BLaER1 (cell line): ENCODE data around the gene CELSR3.
A peak's percentile ranks its signal among the peaks of the same experiment; 100 is the strongest.

Source experiments
- H3K27ac ChIP-seq: shearing (Covaris generic); formaldehyde crosslinking; 2 replicates; pipeline ENCODE4 v1.8.1; 2022
- H3K27me3 ChIP-seq: shearing (Covaris generic); formaldehyde crosslinking; 2 replicates; pipeline ENCODE4 v1.8.1; 2022
- H3K36me3 ChIP-seq: shearing (Covaris generic); formaldehyde crosslinking; 2 replicates; pipeline ENCODE4 v1.8.1; 2022
- H3K4me1 ChIP-seq: shearing (Covaris generic); formaldehyde crosslinking; 2 replicates; pipeline ENCODE4 v1.8.1; 2022
- H3K4me2 ChIP-seq: shearing (Covaris generic); formaldehyde crosslinking; 2 replicates; pipeline ENCODE4 v1.8.1; 2022
- H3K4me3 ChIP-seq: shearing (Covaris generic); formaldehyde crosslinking; 2 replicates; pipeline ENCODE4 v1.8.1; 2022
- H3K9ac ChIP-seq: shearing (Covaris generic); formaldehyde crosslinking; 2 replicates; pipeline ENCODE4 v1.8.1; 2022
- H3K9me3 ChIP-seq: shearing (Covaris generic); formaldehyde crosslinking; 2 replicates; pipeline ENCODE4 v1.8.1; 2022
- H4K20me1 ChIP-seq: shearing (Covaris generic); formaldehyde crosslinking; 2 replicates; pipeline ENCODE4 v1.8.1; 2022
- Cebpa-rat ChIP-seq: shearing (Covaris generic); IDR thresholded peaks from 2 replicates; pipeline ENCODE4 v1.8.1; 2022

Gene CELSR3

GRCh38 chr3:48595526-48596121, 67.1 kb downstream of the CELSR3 start:
- Histone ChIP-seq H3K4me2 (no peak overlapping the region), H3K27ac (no peak overlapping the region), H3K9ac (no peak overlapping the region), H3K36me3 (peaks cover 41% of the 10 kb centered on the region), H3K4me3 (no peak overlapping the region), H3K4me1 (peaks cover 31% of the 10 kb centered on the region), H3K27me3 (peaks cover 58% of the 10 kb centered on the region), H4K20me1 (peaks cover 72% of the 10 kb centered on the region), H3K9me3 (no peaks in the 10 kb centered on the region)
- no peak for TF ChIP-seq Cebpa-rat

GRCh38 chr3:48595075-48595525, 67.6 kb downstream of the CELSR3 start, which contains the start of gene COL7A1:
TSS of gene COL7A1 (minus strand) at chr3:48595329. CDS start at chr3:48595159, 170 bp downstream.
- H4K20me1 ChIP-seq = peaks cover 66% of the 10 kb centered on the region
- no peak for TF ChIP-seq Cebpa-rat
- no peak within 1 kb of the TSS for H3K9ac ChIP-seq
- H3K27ac ChIP-seq = no peak within 1 kb of the TSS
- H3K27me3 ChIP-seq = peaks cover 63% of the 10 kb centered on the region
- peaks cover 29% of the 10 kb centered on the region for H3K4me1 ChIP-seq
- peak within 1 kb of the TSS; percentile 25; the same call in 1 of the 2 replicates for H3K4me2 ChIP-seq
- H3K9me3 ChIP-seq = no peaks in the 10 kb centered on the region
- H3K36me3 ChIP-seq = peaks cover 36% of the 10 kb centered on the region
- no peak within 1 kb of the TSS for H3K4me3 ChIP-seq

- Histone ChIP-seq H3K27ac (no peak overlapping the region), H3K9me3 (no peaks in the 10 kb centered on the region), H3K4me2 (peak overlapping the region; percentile 25; the same call in 1 of the 2 replicates), H3K27me3 (peaks cover 67% of the 10 kb centered on the region), H3K9ac (no peak overlapping the region), H3K4me1 (peaks cover 24% of the 10 kb centered on the region), H3K36me3 (peaks cover 30% of the 10 kb centered on the region), H3K4me3 (no peak overlapping the region), H4K20me1 (peaks cover 61% of the 10 kb centered on the region)
- no peak for TF ChIP-seq Cebpa-rat
Observed at GRCh38 chr3:48594417-48595049, 68.2 kb downstream of the CELSR3 start.

GRCh38 chr3:48593337-48593736, 69.3 kb downstream of the CELSR3 start:
- Histone ChIP-seq H3K36me3 (peaks cover 18% of the 10 kb centered on the region), H3K4me3 (no peak overlapping the region), H3K27me3 (peaks cover 67% of the 10 kb centered on the region), H3K27ac (no peak overlapping the region), H4K20me1 (peaks cover 49% of the 10 kb centered on the region), H3K4me1 (peaks cover 12% of the 10 kb centered on the region), H3K9me3 (no peaks in the 10 kb centered on the region), H3K4me2 (no peak overlapping the region), H3K9ac (no peak overlapping the region)
- no peak for TF ChIP-seq Cebpa-rat

- TF ChIP-seq Cebpa-rat = no peak
- Histone ChIP-seq H3K4me1 (peaks cover 4% of the 10 kb centered on the region; the same call in 1 of the 2 replicates), H3K9me3 (no peaks in the 10 kb centered on the region), H3K4me3 (no peak overlapping the region), H3K4me2 (no peak overlapping the region), H3K36me3 (peaks cover 11% of the 10 kb centered on the region), H4K20me1 (peaks cover 41% of the 10 kb centered on the region), H3K27ac (no peak overlapping the region), H3K9ac (no peak overlapping the region), H3K27me3 (peaks cover 67% of the 10 kb centered on the region)
Observed at GRCh38 chr3:48592519-48593087, 70.1 kb downstream of the CELSR3 start.

- Histone ChIP-seq H3K9ac (no peak overlapping the region), H3K9me3 (no peaks in the 10 kb centered on the region), H3K36me3 (peaks cover 5% of the 10 kb centered on the region), H3K4me1 (peaks cover 4% of the 10 kb centered on the region; the same call in 1 of the 2 replicates), H3K4me2 (no peak overlapping the region), H3K27ac (no peak overlapping the region), H3K4me3 (no peak overlapping the region), H4K20me1 (peaks cover 35% of the 10 kb centered on the region), H3K27me3 (peaks cover 67% of the 10 kb centered on the region)
- no peak for TF ChIP-seq Cebpa-rat
Observed at GRCh38 chr3:48591886-48592518, 70.7 kb downstream of the CELSR3 start.

- Histone ChIP-seq H3K27me3 (peaks cover 61% of the 10 kb centered on the region), H3K4me2 (no peak overlapping the region), H3K9me3 (no peaks in the 10 kb centered on the region), H3K4me3 (no peak overlapping the region), H3K9ac (no peak overlapping the region), H3K4me1 (peaks cover 4% of the 10 kb centered on the region; the same call in 1 of the 2 replicates), H4K20me1 (peaks cover 30% of the 10 kb centered on the region), H3K36me3 (no peaks in the 10 kb centered on the region), H3K27ac (no peak overlapping the region)
- TF ChIP-seq Cebpa-rat = no peak
Observed at GRCh38 chr3:48591436-48591835, 71.2 kb downstream of the CELSR3 start.

- Histone ChIP-seq H3K4me1 (no peaks in the 10 kb centered on the region), H3K27ac (no peak overlapping the region), H3K27me3 (peaks cover 29% of the 10 kb centered on the region), H4K20me1 (0 out of 2 replicates have a peak, but pooled peaks cover under 1% of the 10 kb centered on the region), H3K4me3 (no peak overlapping the region), H3K9ac (no peak overlapping the region), H3K4me2 (no peak overlapping the region), H3K36me3 (no peaks in the 10 kb centered on the region), H3K9me3 (no peaks in the 10 kb centered on the region)
- TF ChIP-seq Cebpa-rat = no peak
Observed at GRCh38 chr3:48588230-48588629, 74.5 kb downstream of the CELSR3 start.

GRCh38 chr3:48587686-48588085, 75.0 kb downstream of the CELSR3 start:
- H3K4me2 ChIP-seq = no peak overlapping the region
- no peaks in the 10 kb centered on the region for H4K20me1 ChIP-seq
- H3K9me3 ChIP-seq = no peaks in the 10 kb centered on the region
- peaks cover 23% of the 10 kb centered on the region for H3K27me3 ChIP-seq
- H3K27ac ChIP-seq = no peak overlapping the region
- H3K9ac ChIP-seq = no peak overlapping the region
- H3K36me3 ChIP-seq = no peaks in the 10 kb centered on the region
- no peak for TF ChIP-seq Cebpa-rat
- H3K4me1 ChIP-seq = no peaks in the 10 kb centered on the region
- H3K4me3 ChIP-seq = no peak overlapping the region
